ENCODE results near the gene HPS3. TPM values are rescaled to one million over a fixed set of nuclear protein-coding genes. Genes with fewer than 3 reads are reported as not detected.

The HPS3 gene
- total RNA-seq, 4 donors from 2014 or later, result 7.3 to 15.8 (median 11.8) TPM

DNA sequence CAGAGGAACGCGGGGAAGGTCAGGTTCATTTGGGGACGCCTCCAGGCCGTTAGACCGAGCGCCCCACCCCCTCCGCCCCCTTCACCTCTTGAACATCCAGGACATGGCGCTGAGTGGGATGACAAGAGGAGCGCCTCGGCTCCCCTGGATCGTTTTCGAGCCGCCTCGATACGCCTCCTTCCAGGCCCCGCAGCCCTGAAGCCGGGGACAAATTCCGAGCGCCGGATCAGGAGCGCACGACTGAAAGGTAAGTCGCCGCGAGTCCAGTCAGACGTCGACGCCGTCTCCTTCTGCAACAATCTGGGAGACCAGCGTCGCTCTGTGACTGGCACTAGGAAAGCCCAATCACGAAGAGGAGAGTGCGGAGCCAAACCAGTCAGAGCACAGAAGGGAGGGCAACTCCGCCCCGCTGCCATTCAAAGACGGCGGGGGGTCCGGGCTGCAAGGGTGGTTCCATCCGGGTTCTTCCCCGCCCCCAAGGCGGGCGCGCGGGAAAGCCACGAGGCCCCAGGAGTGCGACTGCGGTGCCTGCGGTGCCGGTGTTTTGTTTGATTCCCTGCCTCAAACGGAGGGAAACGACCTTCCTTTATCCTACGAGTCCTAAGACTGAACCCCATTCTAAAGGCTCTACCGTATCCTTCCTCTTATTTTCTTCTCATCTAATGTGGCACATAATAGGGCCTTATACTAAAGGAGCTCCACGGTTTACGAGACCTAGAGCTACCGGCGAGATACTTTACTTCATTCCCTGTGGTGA, 43.0 kb upstream of the HPS3 start, which contains the start of gene HLTF:
Gene HLTF, minus strand, starts transcription at position 302 of the 757 bp plus-strand sequence. Its CDS starts 197 bp downstream, at position 105.
- no peaks in the 10 kb centered on the region for H3K27me3 ChIP-seq
- WGBS, result 9% methylated on average over 53 of the region's 57 CpGs
- peak within 1 kb of the TSS; percentile 81 for H3K4me3 ChIP-seq
- no peaks in the 10 kb centered on the region for H3K9me3 ChIP-seq
- TF ChIP-seq POLR2AphosphoS5 (IDR thresholded peaks at IDR 0.05), result no peak
- TF ChIP-seq POLR2A (IDR thresholded peaks at IDR 0.05), result no peak
- no peak for TF ChIP-seq EP300 (IDR thresholded peaks at IDR 0.05)
- TF ChIP-seq, protein P1, sequence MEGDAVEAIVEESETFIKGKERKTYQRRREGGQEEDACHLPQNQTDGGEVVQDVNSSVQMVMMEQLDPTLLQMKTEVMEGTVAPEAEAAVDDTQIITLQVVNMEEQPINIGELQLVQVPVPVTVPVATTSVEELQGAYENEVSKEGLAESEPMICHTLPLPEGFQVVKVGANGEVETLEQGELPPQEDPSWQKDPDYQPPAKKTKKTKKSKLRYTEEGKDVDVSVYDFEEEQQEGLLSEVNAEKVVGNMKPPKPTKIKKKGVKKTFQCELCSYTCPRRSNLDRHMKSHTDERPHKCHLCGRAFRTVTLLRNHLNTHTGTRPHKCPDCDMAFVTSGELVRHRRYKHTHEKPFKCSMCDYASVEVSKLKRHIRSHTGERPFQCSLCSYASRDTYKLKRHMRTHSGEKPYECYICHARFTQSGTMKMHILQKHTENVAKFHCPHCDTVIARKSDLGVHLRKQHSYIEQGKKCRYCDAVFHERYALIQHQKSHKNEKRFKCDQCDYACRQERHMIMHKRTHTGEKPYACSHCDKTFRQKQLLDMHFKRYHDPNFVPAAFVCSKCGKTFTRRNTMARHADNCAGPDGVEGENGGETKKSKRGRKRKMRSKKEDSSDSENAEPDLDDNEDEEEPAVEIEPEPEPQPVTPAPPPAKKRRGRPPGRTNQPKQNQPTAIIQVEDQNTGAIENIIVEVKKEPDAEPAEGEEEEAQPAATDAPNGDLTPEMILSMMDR (IDR thresholded peaks at IDR 0.05), result no peak
- peak within 1 kb of the TSS; percentile 71 for H3K27ac ChIP-seq
- DNase-seq (ENCODE audit: low spot score in 2 of 2), result peak; percentile 91 to 94
- H3K4me1 ChIP-seq, result peaks cover 15% of the 10 kb centered on the region
- no peaks in the 10 kb centered on the region for H3K36me3 ChIP-seq

DNA sequence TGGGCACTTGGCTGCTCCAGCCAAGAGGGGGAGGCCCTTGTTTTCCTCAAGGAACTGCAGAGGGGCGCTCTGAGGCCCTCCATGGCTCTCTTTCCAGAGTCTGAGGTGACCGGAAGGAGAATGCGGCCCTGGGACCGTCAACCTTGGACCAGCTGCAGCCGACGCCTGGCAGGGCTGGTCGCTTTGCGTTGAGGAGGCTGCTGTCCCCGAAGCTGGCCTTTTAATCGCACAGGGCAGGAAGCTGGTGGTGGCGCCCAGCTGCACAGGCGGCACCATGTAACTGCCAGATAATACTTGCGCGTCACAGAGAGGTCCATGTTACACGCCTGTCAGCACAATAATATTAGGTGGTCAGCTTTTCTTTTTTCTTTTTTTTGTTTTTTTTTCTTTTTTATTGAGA, 42.2 kb upstream of the HPS3 start:
- Histone ChIP-seq H3K9me3 (no peaks in the 10 kb centered on the region), H3K27ac (no peak overlapping the region), H3K27me3 (no peaks in the 10 kb centered on the region), H3K36me3 (no peaks in the 10 kb centered on the region), H3K4me1 (peaks cover 15% of the 10 kb centered on the region), H3K4me3 (no peak overlapping the region)
- WGBS, result 95% methylated on average over 15 of the region's 15 CpGs
- TF ChIP-seq EP300 (IDR thresholded peaks at IDR 0.05) (no peak), POLR2A (IDR thresholded peaks at IDR 0.05) (no peak), POLR2AphosphoS5 (IDR thresholded peaks at IDR 0.05) (no peak)
- TF ChIP-seq, protein P1 (IDR thresholded peaks at IDR 0.05), result no peak
- no peak for DNase-seq (ENCODE audit: low spot score in 2 of 2)

GRCh38 chr3:149089395-149089794, 40.0 kb upstream of the HPS3 start:
- Histone ChIP-seq H3K27me3 (no peaks in the 10 kb centered on the region), H3K9me3 (no peaks in the 10 kb centered on the region), H3K4me3 (no peak overlapping the region), H3K27ac (no peak overlapping the region), H3K4me1 (peaks cover 15% of the 10 kb centered on the region), H3K36me3 (no peaks in the 10 kb centered on the region)
- DNase-seq (ENCODE audit: low spot score in 2 of 2), result no peak
- TF ChIP-seq POLR2AphosphoS5 (IDR thresholded peaks at IDR 0.05) (no peak), POLR2A (IDR thresholded peaks at IDR 0.05) (no peak), EP300 (IDR thresholded peaks at IDR 0.05) (no peak)
- TF ChIP-seq, protein P1 (IDR thresholded peaks at IDR 0.05), result no peak
- 53% methylated on average over 3 of the region's 3 CpGs for WGBS

GRCh38 chr3:149090461-149090860, 39.0 kb upstream of the HPS3 start:
- 87% methylated on average over 1 of the region's 1 CpG for WGBS
- no peak overlapping the region for H3K27ac ChIP-seq
- no peak for TF ChIP-seq EP300 (IDR thresholded peaks at IDR 0.05)
- no peak overlapping the region for H3K4me3 ChIP-seq
- H3K27me3 ChIP-seq, result no peaks in the 10 kb centered on the region
- DNase-seq (ENCODE audit: low spot score in 2 of 2), result no peak
- H3K9me3 ChIP-seq, result no peaks in the 10 kb centered on the region
- H3K36me3 ChIP-seq, result no peaks in the 10 kb centered on the region
- peaks cover 9% of the 10 kb centered on the region for H3K4me1 ChIP-seq

DNA sequence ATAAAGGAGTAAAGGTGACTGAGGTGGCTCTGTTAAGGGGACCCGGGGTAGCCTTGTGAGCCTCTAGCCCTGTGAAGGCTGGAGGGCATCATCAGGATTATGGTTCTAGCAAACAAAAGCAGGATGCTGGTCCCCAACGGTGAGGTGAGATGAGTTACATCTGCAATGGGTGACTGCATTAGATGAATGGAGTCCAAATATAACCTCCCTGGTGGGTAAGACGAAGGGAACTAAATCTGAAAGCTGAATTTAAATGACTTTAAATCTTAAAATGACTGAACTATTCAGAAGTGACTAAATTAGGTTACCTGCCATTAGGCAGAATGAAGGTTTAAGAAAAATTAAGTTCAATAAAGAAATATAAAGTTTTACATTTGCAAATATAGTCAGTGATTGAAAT, 38.5 kb upstream of the HPS3 start:
- H3K27me3 ChIP-seq, result no peaks in the 10 kb centered on the region
- TF ChIP-seq POLR2AphosphoS5 (IDR thresholded peaks at IDR 0.05), result no peak
- DNase-seq (ENCODE audit: low spot score in 2 of 2), result no peak
- WGBS, result 82% methylated on average over 3 of the region's 3 CpGs
- H3K36me3 ChIP-seq, result no peaks in the 10 kb centered on the region
- no peak overlapping the region for H3K27ac ChIP-seq
- no peaks in the 10 kb centered on the region for H3K9me3 ChIP-seq
- H3K4me1 ChIP-seq, result peaks cover 5% of the 10 kb centered on the region
- H3K4me3 ChIP-seq, result no peak overlapping the region

DNA sequence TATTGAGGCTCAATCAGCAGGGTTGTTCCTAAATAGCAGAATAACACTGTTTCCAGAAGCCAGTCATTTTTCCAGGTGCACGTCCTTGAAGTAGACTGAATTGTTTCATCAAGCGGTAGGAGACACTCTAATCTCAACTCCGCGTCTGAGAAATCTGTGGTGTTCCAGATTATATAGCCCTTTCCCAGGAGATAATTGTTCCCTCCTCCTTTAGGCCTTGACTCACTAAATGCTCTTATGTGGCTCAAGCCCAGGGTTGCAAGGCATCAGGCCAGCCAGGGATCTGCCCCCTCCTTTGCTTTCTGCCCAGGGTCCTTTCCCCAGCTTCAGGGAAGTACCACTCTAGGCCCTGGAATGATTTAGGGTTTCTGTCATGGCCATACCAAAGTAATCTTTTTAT, 37.5 kb upstream of the HPS3 start:
- TF ChIP-seq, protein P1 (IDR thresholded peaks at IDR 0.05), result no peak
- TF ChIP-seq POLR2AphosphoS5 (IDR thresholded peaks at IDR 0.05) (no peak), POLR2A (IDR thresholded peaks at IDR 0.05) (no peak), EP300 (IDR thresholded peaks at IDR 0.05) (no peak)
- Histone ChIP-seq H3K36me3 (no peaks in the 10 kb centered on the region), H3K4me1 (no peaks in the 10 kb centered on the region), H3K9me3 (no peaks in the 10 kb centered on the region), H3K27me3 (no peaks in the 10 kb centered on the region), H3K4me3 (no peak overlapping the region), H3K27ac (no peak overlapping the region)
- WGBS, result 96% methylated on average over 4 of the region's 4 CpGs
- no peak for DNase-seq (ENCODE audit: low spot score in 2 of 2)

All from suprapubic skin (tissue), 4 donors.